GM18907 (cell line): Measurements from ENCODE around the gene SPINK7.

ENCODE experiments used
- ATAC-seq: cut with Tn5 transposase; IDR thresholded peaks from one replicate; pipeline ENCODE4 v1.9.1; 2021; ENCODE audit warnings: mild to moderate bottlenecking, moderate library complexity; ENCODE audit not compliant: unreplicated experiment

The SPINK7 gene

DNA sequence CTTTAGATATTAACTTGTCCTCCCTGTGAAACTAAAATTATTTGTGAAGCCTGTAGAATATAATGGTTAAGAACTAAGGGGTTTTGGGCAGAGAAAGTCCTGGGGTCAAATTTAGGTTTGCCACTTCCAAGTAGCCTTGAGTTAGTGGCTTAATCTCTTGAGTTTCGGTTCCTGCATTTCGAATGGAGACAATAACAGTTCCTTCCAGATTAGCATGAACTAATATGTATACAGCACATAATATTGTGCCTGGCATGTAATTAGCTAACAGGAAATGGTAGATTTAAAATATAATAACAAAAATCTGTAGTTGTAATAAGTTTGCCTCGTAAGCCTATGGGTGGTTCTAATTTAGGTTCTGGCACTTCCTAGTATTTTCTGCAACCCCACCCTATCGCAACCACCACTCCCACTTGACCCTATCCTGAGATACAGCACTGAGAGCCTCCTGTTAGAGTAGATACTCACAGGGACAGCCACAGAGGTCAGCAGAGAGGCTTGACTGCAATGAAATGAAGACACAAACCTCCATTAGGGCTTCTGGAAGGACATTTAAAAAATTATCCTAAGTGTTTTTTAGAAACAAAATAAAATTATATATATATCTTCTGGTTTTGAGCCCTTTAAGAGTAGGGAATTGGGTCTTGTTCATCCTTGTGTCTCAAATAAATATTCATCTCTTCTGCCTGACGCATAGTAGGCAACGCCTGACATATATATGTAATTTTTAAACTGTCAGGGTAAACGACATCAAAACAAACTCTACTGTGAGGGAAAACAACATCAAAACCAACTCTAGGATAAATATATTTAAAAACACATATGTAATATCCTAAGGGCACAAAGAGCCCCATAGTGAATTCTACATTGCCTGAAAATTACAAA, 31.6 kb downstream of the SPINK7 start:
- no peak for ATAC-seq

DNA sequence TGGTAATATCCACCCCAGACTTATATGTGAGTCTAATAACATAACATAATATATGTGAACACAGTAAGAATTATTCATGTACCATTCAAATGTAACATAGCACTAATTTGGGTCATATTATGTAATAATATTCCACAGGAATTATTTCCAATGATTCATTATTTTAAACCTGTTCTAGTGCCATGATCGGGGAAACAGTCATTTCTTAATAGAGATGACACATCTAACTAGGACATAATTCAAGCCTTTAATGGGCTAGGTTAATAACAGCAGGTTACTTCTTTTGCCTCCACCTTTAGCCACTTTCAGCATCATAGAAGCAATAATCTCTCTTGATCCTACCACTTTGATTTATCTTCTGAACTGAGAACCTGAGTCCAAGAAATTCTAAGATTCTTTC, 35.5 kb downstream of the SPINK7 start:
- no peak for ATAC-seq

DNA sequence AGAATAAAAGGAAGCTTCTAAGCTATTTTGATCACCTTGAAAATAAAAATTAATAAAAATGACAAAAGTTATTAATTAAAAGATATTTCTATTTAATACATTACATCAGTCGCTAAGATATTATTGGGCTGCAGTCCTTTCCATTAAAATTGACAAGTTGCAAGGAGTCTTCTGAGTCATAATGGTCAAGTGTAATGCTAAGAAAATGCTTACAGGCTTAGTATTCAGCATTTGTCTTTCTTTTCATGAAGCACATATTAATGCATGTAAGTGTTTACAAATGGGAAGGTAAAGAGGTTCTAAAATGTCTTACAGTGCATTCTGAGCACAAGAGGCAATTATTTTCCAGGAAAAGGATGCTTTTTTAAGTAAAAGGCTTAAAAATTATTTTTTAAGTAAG, 40.5 kb downstream of the SPINK7 start:
- ATAC-seq = no peak

DNA sequence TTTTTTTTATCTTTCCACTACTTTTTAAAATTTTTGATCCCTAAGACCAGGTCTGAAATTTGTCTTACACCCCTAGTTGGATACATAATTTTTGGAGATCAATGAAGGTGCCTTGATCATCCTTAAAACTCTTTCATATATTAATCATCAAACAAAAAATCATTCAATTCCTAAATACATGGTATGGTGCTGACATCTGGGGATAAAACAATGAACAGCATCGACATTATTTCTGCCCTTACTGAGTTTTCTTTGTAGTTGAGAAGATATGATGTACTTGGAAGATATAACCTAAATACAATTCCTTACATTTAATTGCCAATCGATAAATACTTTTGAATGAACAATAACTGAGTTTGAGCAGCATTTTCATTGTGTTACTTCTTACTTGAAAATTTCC, 41.4 kb downstream of the SPINK7 start:
- ATAC-seq = no peak

DNA sequence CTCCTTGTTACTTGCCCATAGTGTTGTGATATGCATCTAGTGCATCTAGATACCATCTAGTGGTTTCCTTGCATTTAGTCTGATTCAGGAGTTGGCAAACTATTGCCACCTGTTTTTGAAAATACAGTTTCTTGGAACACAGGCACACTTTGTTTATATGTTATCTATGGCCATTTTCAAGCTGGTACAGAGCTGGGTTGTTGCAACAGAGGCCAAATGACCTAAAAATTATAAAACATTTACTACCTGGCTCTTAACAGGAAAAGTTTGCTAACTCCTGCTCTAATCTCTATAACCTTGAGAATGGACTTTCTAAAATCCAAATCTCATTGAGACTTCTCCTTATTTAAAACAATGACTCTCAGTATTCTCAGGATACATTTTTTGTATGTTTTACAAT, 52.1 kb downstream of the SPINK7 start:
- ATAC-seq = no peak
